ENCODE results near the gene NOX4.

GRCh38 chr11:89442801-89443200 lies 48.4 kb downstream of the NOX4 start:
- TF ChIP-seq CTCF (IDR thresholded peaks at IDR 0.05): no peak
- TF ChIP-seq EZH2 (IDR thresholded peaks at IDR 0.05; ENCODE audit: borderline replicate concordance, insufficient read depth, low read depth, low read length, poor library complexity, severe bottlenecking): no peak
